Esophagus muscularis mucosa (tissue), 4 donors: ENCODE data around the gene MRC2. TPM values are rescaled to one million over a fixed set of nuclear protein-coding genes. Genes with fewer than 3 reads are reported as not detected.

Experiments used
- DNase-seq: peaks from one replicate; pipeline ENCODE4 v3.0.0-alpha.2; 2017; ENCODE audit errors: extremely low spot score
- H3K27ac ChIP-seq, 4 donors: fragments of 200-600 bp; sonication (generic); replicated peaks in 1 of 4; 1 replicate in 3 of 4; 2 replicates in 1 of 4; pipeline ENCODE4 v1.5.1; 2016 to 2019; ENCODE audit warnings: mild to moderate bottlenecking in 1 of 4
- H3K27me3 ChIP-seq, 4 donors: fragments of 200-600 bp; sonication (generic); one replicate each; pipeline versions ENCODE4 v1.5.1 to v1.6.0; 2016 to 2019
- H3K36me3 ChIP-seq, 4 donors: fragments of 200-600 bp; sonication (generic); one replicate each; pipeline ENCODE4 v1.5.1; 2016 to 2019
- H3K4me1 ChIP-seq, 4 donors: fragments of 200-600 bp; sonication (generic); one replicate each; pipeline ENCODE4 v1.5.1; 2016 to 2019
- H3K4me3 ChIP-seq, 4 donors: fragments of 200-600 bp; sonication (generic); 1 replicate in 2 of 4; 2 replicates in 2 of 4; pipeline ENCODE4 v1.5.1; 2016 to 2019; ENCODE audit warnings: mild to moderate bottlenecking in 4 of 4, moderate library complexity in 1 of 4
- H3K9me3 ChIP-seq, 4 donors: fragments of 200-600 bp; sonication (generic); 1 replicate in 3 of 4; 2 replicates in 1 of 4; pipeline ENCODE4 v1.5.1; 2016 to 2019
- CTCF ChIP-seq, 3 experiments: fragments of 200-600 bp in 2 of 3; fragments of 450-650 bp in 1 of 3; sonication (generic) in 2 of 3; IDR thresholded peaks; one replicate each; pipeline ENCODE4 v1.5.1; 2017 to 2019; ENCODE audit warnings: antibody characterized with exemption in 3 of 3, mild to moderate bottlenecking in 2 of 3, moderate library complexity in 1 of 3
- EP300 ChIP-seq: sonication (generic); formaldehyde crosslinking; IDR thresholded peaks from one replicate; pipeline ENCODE4 v1.6.1; 2017; ENCODE audit warnings: antibody characterized with exemption
- POLR2A ChIP-seq: fragments of 450-650 bp; IDR thresholded peaks from one replicate; pipeline ENCODE4 v1.6.1; 2017; ENCODE audit warnings: antibody characterized with exemption, moderate library complexity, mild to moderate bottlenecking, low read depth
- POLR2AphosphoS5 ChIP-seq, 2 donors: sonication (generic); formaldehyde crosslinking; IDR thresholded peaks; one replicate each; pipeline ENCODE4 v1.6.1; 2017; ENCODE audit warnings: antibody characterized with exemption in 2 of 2
- WGBS: methylation state at CpG from one replicate; pipeline ENCODE4 v1.1.5; 2018; 5-methylcytosine and 5-hydroxymethylcytosine counted together
- intact Hi-C: fragments of 100-400 bp; cut with DNase I; formaldehyde crosslinking; loops from one replicate; pipeline ENCODE4 v1.15.1; 2023
- total RNA-seq, 4 donors: library from RNA; depleted of rRNA; stranded (reverse); fragments of >200 nt; gene quantifications; one replicate each; pipeline versions ENCODE4 v1.1.0 to v1.2.1, GENCODE V29; 2016

The MRC2 gene
- total RNA-seq, 4 donors from 2014 or later, result 31.0 to 57.7 (median 40.4) TPM

GRCh38 chr17:62720126-62720850, 92.8 kb downstream of the MRC2 start:
- WGBS, result 82% methylated on average over 3 of the region's 3 CpGs
- Histone ChIP-seq H3K36me3 (no peaks in the 10 kb centered on the region), H3K27me3 (peaks cover 0 to 11% (median 0%) of the 10 kb centered on the region in 4 donors), H3K4me3 (no peak overlapping the region), H3K9me3 (no peaks in the 10 kb centered on the region), H3K4me1 (no peaks in the 10 kb centered on the region), H3K27ac (no peak overlapping the region)
- DNase-seq, result no peak
- no peak for TF ChIP-seq POLR2AphosphoS5 (IDR thresholded peaks at IDR 0.05)
- TF ChIP-seq CTCF (IDR thresholded peaks at IDR 0.05), result peak in 2 of 3 experiments; percentile 8 to 31
- TF ChIP-seq EP300, result no peak
- no peak for TF ChIP-seq POLR2A
- intact Hi-C loops, result no loop called here

- Histone ChIP-seq H3K9me3 (no peaks in the 10 kb centered on the region), H3K4me3 (no peak overlapping the region), H3K27me3 (peaks cover 0 to 17% (median 0%) of the 10 kb centered on the region in 4 donors), H3K36me3 (no peaks in the 10 kb centered on the region), H3K27ac (no peak overlapping the region), H3K4me1 (no peaks in the 10 kb centered on the region)
- no peak for TF ChIP-seq POLR2AphosphoS5 (IDR thresholded peaks at IDR 0.05)
- no peak for TF ChIP-seq POLR2A
- no peak for TF ChIP-seq EP300
- no peak for TF ChIP-seq CTCF (IDR thresholded peaks at IDR 0.05)
- WGBS, result 45% methylated on average over 1 of the region's 1 CpG
- no peak for DNase-seq
- intact Hi-C loops, result no loop called here
Measured at GRCh38 chr17:62722625-62723024, 95.2 kb downstream of the MRC2 start.

GRCh38 chr17:62723842-62724241, 96.4 kb downstream of the MRC2 start:
- WGBS, result 73% methylated on average over 7 of the region's 7 CpGs
- no peak for TF ChIP-seq POLR2A
- no peak for TF ChIP-seq CTCF (IDR thresholded peaks at IDR 0.05)
- TF ChIP-seq POLR2AphosphoS5 (IDR thresholded peaks at IDR 0.05), result no peak
- TF ChIP-seq EP300, result no peak
- Histone ChIP-seq H3K4me1 (no peaks in the 10 kb centered on the region), H3K36me3 (no peaks in the 10 kb centered on the region), H3K27ac (no peak overlapping the region), H3K27me3 (peaks cover 0 to 21% (median 0%) of the 10 kb centered on the region in 4 donors), H3K4me3 (no peak overlapping the region), H3K9me3 (no peaks in the 10 kb centered on the region)
- intact Hi-C loops, result no loop called here
- no peak for DNase-seq

- intact Hi-C loops, result no loop called here
- Histone ChIP-seq H3K27me3 (peaks cover 0 to 21% (median 0%) of the 10 kb centered on the region in 4 donors), H3K27ac (no peak overlapping the region), H3K9me3 (no peaks in the 10 kb centered on the region), H3K36me3 (no peaks in the 10 kb centered on the region), H3K4me3 (no peak overlapping the region), H3K4me1 (no peaks in the 10 kb centered on the region)
- DNase-seq, result no peak
- 68% methylated on average over 16 of the region's 16 CpGs for WGBS
- TF ChIP-seq POLR2A (no peak), CTCF (IDR thresholded peaks at IDR 0.05) (no peak), EP300 (no peak), POLR2AphosphoS5 (IDR thresholded peaks at IDR 0.05) (no peak)
Measured at GRCh38 chr17:62724398-62725146, 97.1 kb downstream of the MRC2 start.
